GM20431 (cell line): ENCODE results near the gene VRTN.
"Not testable (repeated sequence)": the region's sequence is repeated elsewhere in the genome, so short reads cannot be mapped to it uniquely, and the experiment has no call there.

Experiments
- in situ Hi-C: fragments of 300-500 bp; cut with MseI, MboI; formaldehyde crosslinking; loops from one replicate; pipeline ENCODE4 v1.15.0; 2020; ENCODE audit warnings: low sequenced_read_pairs; ENCODE audit not compliant: unreplicated experiment

The VRTN gene

GRCh38 chr14:74389980-74390379 is 41.7 kb downstream of the VRTN start:
- in situ Hi-C loops = no loop called here

GRCh38 chr14:74390505-74390904 is 42.2 kb downstream of the VRTN start:
- in situ Hi-C loops = not testable (repeated sequence)

DNA sequence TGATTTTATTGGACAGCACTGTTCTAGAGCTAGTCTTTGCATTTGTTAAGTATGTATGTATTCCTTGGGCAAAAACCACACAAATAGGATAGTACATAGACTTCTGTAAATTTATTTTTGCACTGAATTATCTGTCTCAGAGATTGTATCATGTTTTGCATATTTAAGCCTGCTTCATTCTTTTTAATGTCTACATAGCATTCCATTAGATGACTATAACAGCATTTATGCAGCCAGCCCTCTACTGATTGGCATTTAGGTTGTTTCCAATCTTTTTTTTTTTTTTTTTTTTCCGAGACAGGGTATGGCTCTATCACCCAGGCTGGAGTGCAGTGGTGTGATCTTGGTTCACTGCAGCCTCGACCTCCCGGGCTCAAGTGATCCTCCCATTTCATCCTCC is 43.2 kb downstream of the VRTN start:
- in situ Hi-C loops = no loop called here

DNA sequence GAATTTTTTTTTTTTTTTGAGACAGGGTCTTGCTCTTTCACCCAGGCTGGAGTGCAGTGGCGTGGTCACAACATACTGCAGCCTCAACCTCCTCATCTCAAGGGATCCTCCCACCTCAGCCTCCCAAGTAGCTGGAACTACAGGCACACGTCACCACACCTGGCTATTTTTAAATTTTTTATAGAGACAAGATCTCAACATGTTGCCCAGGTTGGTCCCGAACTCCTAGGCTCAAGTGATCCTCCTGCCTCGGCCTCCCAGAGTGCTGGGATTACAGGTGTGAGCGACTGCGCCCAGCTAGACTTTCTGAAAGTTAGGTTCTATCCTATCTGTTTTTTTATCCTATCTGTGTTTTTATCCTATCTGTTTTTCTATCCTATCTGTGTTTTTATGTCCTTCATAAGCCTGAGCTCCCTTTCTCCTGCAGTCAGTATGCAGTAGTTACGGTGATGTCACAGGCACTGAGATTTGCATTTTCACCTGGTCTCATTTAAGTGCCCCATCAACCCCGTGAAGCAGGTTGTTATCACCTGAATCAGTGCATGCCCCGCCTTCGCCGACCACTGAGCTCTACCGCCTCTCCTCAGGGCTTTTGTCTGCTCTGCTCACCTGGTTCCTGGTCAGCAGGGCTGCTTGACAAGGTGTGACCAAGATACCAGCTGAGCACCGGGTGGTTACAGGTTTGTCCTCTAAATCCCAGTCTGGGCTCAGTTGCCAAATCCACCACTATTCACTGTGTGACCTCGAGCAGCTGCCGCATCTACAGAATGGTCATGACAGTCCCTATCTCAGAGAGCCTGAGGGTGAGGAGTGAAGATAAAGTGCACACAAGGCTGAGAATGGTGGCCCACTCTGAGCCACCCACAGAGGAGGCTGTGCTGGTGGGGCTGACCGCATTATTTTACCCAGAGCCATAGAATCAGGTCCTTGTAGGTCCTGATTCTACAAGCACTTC is 44.6 kb downstream of the VRTN start:
- in situ Hi-C loops = no loop called here

GRCh38 chr14:74394549-74394948 is 46.3 kb downstream of the VRTN start:
- in situ Hi-C loops = no loop called here

- in situ Hi-C loops = no loop called here
Observed at GRCh38 chr14:74395094-74395493, 46.8 kb downstream of the VRTN start.

DNA sequence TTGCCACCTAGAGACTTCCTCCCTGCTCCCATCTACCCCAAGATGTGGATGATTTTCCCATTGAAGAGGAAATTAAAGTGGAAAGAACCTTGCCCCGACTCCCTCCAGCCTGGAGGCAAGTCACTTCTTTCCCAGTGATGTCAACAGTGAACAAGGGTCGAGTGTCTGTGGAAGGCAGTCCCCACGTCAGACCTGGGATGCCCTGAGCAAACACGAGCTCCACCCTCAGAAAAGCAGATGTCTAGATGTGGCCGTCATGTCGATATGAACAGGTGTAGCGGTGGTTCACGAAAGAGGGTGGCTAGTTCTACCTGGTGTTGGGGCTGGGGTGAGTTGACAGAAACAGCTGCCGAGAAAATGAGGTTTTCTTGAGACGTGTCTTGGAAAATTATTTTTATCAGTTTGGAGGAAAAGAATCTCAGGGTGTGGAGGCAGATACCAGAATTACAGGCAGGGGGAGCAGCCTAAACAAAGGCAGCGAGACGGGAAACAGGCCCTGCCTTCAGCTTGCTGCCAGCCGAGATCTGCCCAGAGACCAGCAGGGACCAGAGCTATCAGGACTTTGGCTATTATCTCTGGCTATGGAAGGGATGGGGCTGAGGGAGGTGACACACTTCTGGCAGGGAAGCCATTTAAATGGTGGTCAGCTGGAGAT is 51.9 kb downstream of the VRTN start:
- in situ Hi-C loops = no loop called here

GRCh38 chr14:74400919-74401503 is 52.7 kb downstream of the VRTN start:
- in situ Hi-C loops = no loop called here

DNA sequence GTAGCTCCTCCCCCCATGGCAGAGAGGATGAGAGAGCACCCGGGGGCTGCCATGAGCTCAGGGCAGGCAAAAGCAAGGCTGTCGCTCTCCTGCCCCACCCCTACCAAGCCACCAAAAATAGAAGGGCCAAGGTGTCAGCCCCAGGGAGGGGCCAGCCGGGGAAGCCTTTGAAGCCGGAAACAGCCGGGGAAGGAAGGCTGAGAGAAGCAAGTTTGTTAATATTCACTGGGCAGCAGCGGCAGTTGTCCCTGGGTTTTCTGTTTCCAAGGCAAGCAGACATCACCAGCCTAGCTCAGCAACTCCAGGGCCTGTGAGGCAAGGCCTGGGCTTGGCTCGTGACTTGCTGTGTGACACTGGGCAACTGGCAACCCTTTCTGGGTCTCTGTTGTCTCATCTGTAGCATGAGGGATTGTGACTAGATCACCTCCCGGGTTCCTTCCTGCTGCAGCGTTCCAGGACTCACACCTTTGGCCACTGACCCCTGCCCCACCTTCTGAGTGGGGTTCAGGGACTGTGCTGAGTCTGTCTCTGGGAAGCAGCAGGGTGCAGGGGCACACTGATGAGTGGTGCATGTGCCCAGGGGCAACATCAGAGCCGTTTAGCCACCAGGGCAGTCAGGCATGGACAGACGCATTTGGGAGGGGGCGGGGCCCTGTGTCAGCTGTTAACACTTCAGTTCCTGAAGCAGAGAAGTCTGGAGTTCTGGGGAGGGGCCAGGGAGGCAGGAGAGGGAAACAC is 53.4 kb downstream of the VRTN start:
- in situ Hi-C loops = no loop called here

GRCh38 chr14:74402401-74403251 is 54.4 kb downstream of the VRTN start:
- in situ Hi-C loops = no loop called here

DNA sequence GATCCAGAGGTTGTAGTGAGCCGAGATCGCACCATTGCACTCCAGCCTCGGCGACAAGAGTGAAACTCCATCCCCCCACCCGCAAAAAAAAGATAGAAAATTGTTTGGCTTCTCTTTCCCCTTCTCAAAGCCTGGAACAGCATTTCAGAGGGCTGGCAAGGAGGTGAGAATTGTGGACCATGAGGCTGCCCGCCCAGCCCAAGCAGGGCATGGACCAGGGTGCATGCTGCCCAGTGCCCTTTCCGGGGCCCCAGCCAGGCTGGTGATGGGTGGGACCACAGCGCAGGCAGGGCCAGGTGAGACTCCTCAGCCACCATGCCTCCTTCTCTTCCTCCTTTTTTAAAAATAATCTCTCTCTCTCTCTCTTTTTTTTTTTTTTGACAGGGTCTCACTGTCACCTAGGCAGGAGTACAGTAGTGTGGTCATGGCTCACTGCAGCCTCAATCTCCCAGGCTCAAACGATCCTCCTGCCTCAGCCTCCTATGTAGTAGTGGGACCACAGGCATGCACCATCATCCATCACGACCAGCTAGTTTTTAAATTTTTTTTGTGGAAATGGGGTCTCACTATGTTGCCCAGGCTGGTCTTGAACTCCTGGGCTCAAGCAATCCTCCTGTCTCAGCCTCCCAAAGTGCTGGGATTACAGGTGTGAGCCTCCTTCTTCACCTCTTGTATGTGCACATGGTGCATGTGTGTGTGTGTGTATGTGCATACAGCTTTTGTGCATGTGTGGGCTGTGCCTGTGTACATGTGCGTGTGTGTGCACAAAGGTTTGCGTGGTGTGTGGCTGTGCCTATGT is 55.5 kb downstream of the VRTN start:
- in situ Hi-C loops = no loop called here

GRCh38 chr14:74404435-74404834 is 56.2 kb downstream of the VRTN start:
- in situ Hi-C loops = no loop called here

DNA sequence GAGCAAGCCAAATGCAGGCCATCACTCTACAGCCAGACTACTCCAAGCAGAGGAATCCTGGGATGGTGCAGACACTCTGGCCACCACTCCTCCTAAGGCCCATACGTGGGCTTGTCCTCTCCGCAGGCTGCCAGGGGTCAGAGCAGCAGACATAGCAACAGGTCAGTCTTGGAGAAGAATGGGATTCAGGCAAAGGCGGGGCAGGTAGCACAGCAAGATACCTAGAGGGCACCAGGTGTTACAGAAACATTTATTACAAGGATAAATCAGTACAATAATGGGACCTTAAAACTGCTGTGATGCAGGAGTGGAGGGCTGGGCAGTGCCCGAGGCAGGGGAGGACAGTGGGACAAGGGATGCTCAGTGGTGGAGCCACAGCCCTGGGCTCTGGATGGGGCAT is 57.4 kb downstream of the VRTN start:
- in situ Hi-C loops = no loop called here

DNA sequence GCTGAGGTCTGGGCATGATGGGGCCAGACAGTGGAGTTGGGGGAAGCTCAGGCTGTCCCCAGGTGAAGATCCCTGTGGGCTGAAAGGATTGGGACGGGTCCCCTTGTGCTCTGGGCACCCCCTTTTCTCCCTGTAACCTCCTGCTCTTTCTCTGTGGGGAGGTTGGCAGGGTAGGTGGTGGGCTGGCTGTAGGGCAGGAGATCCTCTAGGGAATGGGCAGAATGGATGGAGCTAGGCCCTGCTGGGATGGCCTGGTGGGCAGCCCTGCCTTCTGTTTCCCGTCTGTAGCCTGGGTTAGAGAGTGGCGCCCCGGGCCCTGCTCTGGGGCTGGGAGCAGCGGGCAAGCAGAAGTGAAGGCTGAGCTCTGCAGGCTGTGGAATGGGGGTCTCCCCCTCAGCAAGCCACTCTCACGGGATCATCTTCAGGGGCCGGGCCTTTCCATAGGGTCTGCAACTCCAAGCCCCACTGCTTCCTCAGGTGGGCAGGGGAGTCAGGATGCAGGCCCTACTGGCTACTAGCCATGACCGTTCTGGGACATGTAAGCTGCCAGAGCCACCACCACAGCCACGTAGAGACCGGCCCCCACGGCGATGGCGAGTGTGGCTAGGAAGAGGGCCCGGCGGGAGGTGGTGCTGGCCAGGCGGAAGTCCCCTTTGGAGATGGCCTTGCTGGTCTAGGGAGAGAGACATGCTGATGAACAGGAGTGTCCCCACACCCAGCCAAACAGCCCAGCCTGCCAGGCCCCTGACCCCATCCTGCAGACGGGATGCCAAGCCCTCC is 58.9 kb downstream of the VRTN start:
- in situ Hi-C loops = no loop called here

DNA sequence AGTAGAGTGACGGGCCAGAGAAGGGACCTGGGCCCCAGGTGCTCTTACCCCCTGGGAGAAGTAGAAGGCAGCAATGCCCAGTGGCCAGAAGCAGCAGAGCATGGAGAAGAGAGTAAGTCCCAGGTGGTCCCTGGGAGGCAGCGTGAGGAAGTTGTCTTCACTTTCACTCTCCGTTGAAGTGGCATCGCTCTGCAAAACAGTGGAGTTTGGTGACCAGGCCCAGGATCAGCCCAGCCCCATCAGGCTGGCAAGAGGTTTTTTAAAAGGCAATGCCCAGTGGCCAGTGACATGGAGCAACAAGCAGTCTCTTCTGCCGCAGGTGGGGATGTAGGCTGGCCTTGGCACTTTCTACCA is 59.5 kb downstream of the VRTN start:
- in situ Hi-C loops = no loop called here

GRCh38 chr14:74408870-74409269 is 60.6 kb downstream of the VRTN start:
- in situ Hi-C loops = no loop called here

DNA sequence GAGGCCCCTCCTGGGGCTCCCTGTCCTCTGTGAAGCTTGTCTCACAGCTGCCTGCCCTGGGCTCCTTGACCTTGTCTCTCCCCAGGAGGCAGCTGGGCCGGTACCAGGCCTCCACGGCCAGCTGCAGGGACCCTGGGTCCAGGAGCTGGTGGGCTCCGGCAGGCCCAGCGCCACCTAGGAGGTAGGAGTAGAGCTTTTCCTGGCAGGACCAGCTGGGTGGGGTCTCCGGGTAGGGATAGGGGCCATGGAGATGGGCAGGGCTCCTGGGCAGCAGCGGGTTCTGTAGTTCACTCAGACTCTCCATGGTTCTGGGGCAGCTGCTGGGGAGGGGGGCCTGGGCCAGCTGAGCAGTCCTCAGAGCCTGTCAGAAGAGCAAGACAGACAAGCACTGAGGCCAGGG is 61.2 kb downstream of the VRTN start:
- in situ Hi-C loops = no loop called here
